ENCODE results near the gene CAPN15.
"Not testable (repeated sequence)": the region's sequence is repeated elsewhere in the genome, so short reads cannot be mapped to it uniquely, and the experiment has no call there.

CAPN15 gene

GRCh38 chr16:595094-595528 is 67.6 kb downstream of the CAPN15 start:
- no peak for DNase-seq

- DNase-seq: no peak
Measured at GRCh38 chr16:595942-596735, 68.6 kb downstream of the CAPN15 start.

- DNase-seq: no peak
Measured at GRCh38 chr16:596736-597060, 69.2 kb downstream of the CAPN15 start.

GRCh38 chr16:597655-598054 is 70.1 kb downstream of the CAPN15 start:
- DNase-seq: not testable (repeated sequence)

- DNase-seq: no peak
Measured at GRCh38 chr16:598823-599739, 71.6 kb downstream of the CAPN15 start.

GRCh38 chr16:600781-601180 is 73.3 kb downstream of the CAPN15 start:
- no peak for DNase-seq

GRCh38 chr16:603933-604332 is 76.4 kb downstream of the CAPN15 start:
- DNase-seq: no peak
